Breast epithelium (tissue), 4 donors: ENCODE measurements around the gene NIP7. TPM values are rescaled to one million over a fixed set of nuclear protein-coding genes. Genes with fewer than 3 reads are reported as not detected.
A peak's percentile ranks its signal among the peaks of the same experiment; 100 is the strongest.

Experiments
- DNase-seq, 2 donors: peaks; one replicate each; pipeline ENCODE4 v3.0.0-alpha.2; 2019; ENCODE audit warnings: low spot score in 2 of 2
- H3K27ac ChIP-seq, 2 donors: fragments of 200-600 bp; sonication (generic) in 1 of 2; one replicate each; pipeline ENCODE4 v1.5.1; 2016 to 2019; ENCODE audit warnings: mild to moderate bottlenecking in 1 of 2
- H3K27me3 ChIP-seq, 2 donors: fragments of 200-600 bp; sonication (generic) in 1 of 2; one replicate each; pipeline versions ENCODE4 v1.5.1 to v1.6.0; 2017 to 2019; ENCODE audit warnings: control low read depth in 1 of 2, mild to moderate bottlenecking in 1 of 2
- H3K36me3 ChIP-seq: fragments of 200-600 bp; one replicate; pipeline ENCODE4 v1.5.1; 2019
- H3K4me1 ChIP-seq, 2 donors: fragments of 200-600 bp; sonication (generic); one replicate each; pipeline ENCODE4 v1.5.1; 2016 to 2019; ENCODE audit warnings: control low read depth in 1 of 2
- H3K4me3 ChIP-seq, 3 donors: fragments of 200-600 bp; sonication (generic); 1 replicate in 2 of 3; 2 replicates in 1 of 3; pipeline ENCODE4 v1.5.1; 2016 to 2019; ENCODE audit warnings: mild to moderate bottlenecking in 3 of 3, moderate library complexity in 2 of 3
- H3K9me3 ChIP-seq, 2 donors: fragments of 200-600 bp; sonication (generic) in 1 of 2; one replicate each; pipeline ENCODE4 v1.5.1; 2016 to 2019; ENCODE audit warnings: control low read depth in 1 of 2
- CTCF ChIP-seq, 3 donors: fragments of 450-650 bp; IDR thresholded peaks; one replicate each; pipeline ENCODE4 v1.5.1; 2016 to 2017; ENCODE audit warnings: antibody characterized with exemption in 3 of 3, mild to moderate bottlenecking in 3 of 3, moderate library complexity in 3 of 3
- POLR2A ChIP-seq: fragments of 450-650 bp; IDR thresholded peaks from one replicate; pipeline ENCODE4 v1.6.1; 2016; ENCODE audit warnings: antibody characterized with exemption, mild to moderate bottlenecking, moderate library complexity
- POLR2AphosphoS5 ChIP-seq, 3 donors: sonication (generic); formaldehyde crosslinking; IDR thresholded peaks; one replicate each; pipeline ENCODE4 v1.6.1; 2017; ENCODE audit warnings: antibody characterized with exemption in 3 of 3
- intact Hi-C: fragments of 100-400 bp; cut with DNase I; formaldehyde crosslinking; loops from one replicate; pipeline ENCODE4 v1.15.1; 2023; ENCODE audit warnings: low total_unique reads
- total RNA-seq, 3 donors: library from RNA; depleted of rRNA; stranded (reverse); fragments of >200 nt; gene quantifications; one replicate each; pipeline ENCODE4 v1.1.0, GENCODE V29; 2016

The NIP7 gene
- total RNA-seq, 3 donors from 2014 or later = 10.6 to 16.1 (median 15.4) TPM

GRCh38 chr16:69307856-69308255 lies 31.7 kb upstream of the NIP7 start:
- Histone ChIP-seq H3K4me3 (no peak overlapping the region), H3K9me3 (no peaks in the 10 kb centered on the region), H3K27ac (no peak overlapping the region), H3K27me3 (no peaks in the 10 kb centered on the region), H3K36me3 (no peaks in the 10 kb centered on the region), H3K4me1 (no peaks in the 10 kb centered on the region)
- no peak for DNase-seq
- intact Hi-C loops = no loop called here
- TF ChIP-seq POLR2AphosphoS5 (IDR thresholded peaks at IDR 0.05) (no peak), POLR2A (no peak), CTCF (IDR thresholded peaks at IDR 0.05) (no peak)

- DNase-seq = no peak
- Histone ChIP-seq H3K4me1 (no peaks in the 10 kb centered on the region), H3K36me3 (no peaks in the 10 kb centered on the region), H3K27ac (peak overlapping the region; percentile 10 to 54), H3K9me3 (no peaks in the 10 kb centered on the region), H3K4me3 (no peak overlapping the region), H3K27me3 (no peaks in the 10 kb centered on the region)
- TF ChIP-seq POLR2A (no peak), CTCF (IDR thresholded peaks at IDR 0.05) (no peak), POLR2AphosphoS5 (IDR thresholded peaks at IDR 0.05) (no peak)
- intact Hi-C loops = no loop called here
Observed at GRCh38 chr16:69309316-69309715, 30.3 kb upstream of the NIP7 start.

- H3K4me1 ChIP-seq = no peaks in the 10 kb centered on the region
- H3K9me3 ChIP-seq = no peaks in the 10 kb centered on the region
- peak; percentile 94 to 95 for DNase-seq
- intact Hi-C loops = loop anchor here (10.0 kb wide), 1 partner anchor 156 kb away; no protein-coding TSS in a partner anchor
- peak within 1 kb of the TSS; percentile 94 to 97 (median 94) for H3K4me3 ChIP-seq
- H3K36me3 ChIP-seq = no peaks in the 10 kb centered on the region
- H3K27me3 ChIP-seq = no peaks in the 10 kb centered on the region
- peak within 1 kb of the TSS; percentile 87 to 90 for H3K27ac ChIP-seq
- peak; percentile 42 to 92 (median 54) for TF ChIP-seq CTCF (IDR thresholded peaks at IDR 0.05)
- no peak for TF ChIP-seq POLR2A
- TF ChIP-seq POLR2AphosphoS5 (IDR thresholded peaks at IDR 0.05) = peak; percentile 37 to 56 (median 54)
Observed at GRCh38 chr16:69310653-69311532, 28.7 kb upstream of the NIP7 start, which contains the start of gene VPS4A. Gene VPS4A (plus strand): TSS chr16:69311350. CDS start chr16:69311512, 162 bp downstream.

GRCh38 chr16:69311533-69312387 lies 27.8 kb upstream of the NIP7 start:
- peak in 1 of 2 donors; percentile 24 for DNase-seq
- H3K27me3 ChIP-seq = no peaks in the 10 kb centered on the region
- intact Hi-C loops = loop anchor here (10.0 kb wide), 1 partner anchor 157 kb away; no protein-coding TSS in a partner anchor
- no peaks in the 10 kb centered on the region for H3K9me3 ChIP-seq
- peak overlapping the region; percentile 84 to 90 for H3K27ac ChIP-seq
- no peak for TF ChIP-seq CTCF (IDR thresholded peaks at IDR 0.05)
- no peak for TF ChIP-seq POLR2A
- no peak for TF ChIP-seq POLR2AphosphoS5 (IDR thresholded peaks at IDR 0.05)
- H3K4me1 ChIP-seq = no peaks in the 10 kb centered on the region
- peaks cover 6% of the 10 kb centered on the region for H3K36me3 ChIP-seq
- peak overlapping the region; percentile 94 to 97 (median 94) for H3K4me3 ChIP-seq
